Right cardiac atrium (tissue), 5 donors: ENCODE data around the gene MSLN. TPM values are rescaled to one million over a fixed set of nuclear protein-coding genes. Genes with fewer than 3 reads are reported as not detected.
"Not testable (repeated sequence)": the region's sequence is repeated elsewhere in the genome, so short reads cannot be mapped to it uniquely, and the experiment has no call there.

Experiments
- ATAC-seq, 2 donors: fragments of 200-7000 bp; cut with Tn5 transposase; one replicate each; pipeline versions ENCODE4 v1.8.0 to v1.9.1; 2020; ENCODE audit warnings: moderate library complexity in 2 of 2, mild to moderate bottlenecking in 1 of 2
- DNase-seq, 3 donors: peaks; one replicate each; pipeline ENCODE4 v3.0.0-alpha.2; 2020
- H3K27ac ChIP-seq: one replicate; pipeline ENCODE4 v1.5.1; 2013; ENCODE audit warnings: mild to moderate bottlenecking, low read length, control low read depth, moderate library complexity
- H3K27me3 ChIP-seq: one replicate; pipeline ENCODE4 v1.6.1; 2013; ENCODE audit not compliant: control insufficient read depth, insufficient read depth
- H3K4me1 ChIP-seq: one replicate; pipeline ENCODE4 v1.6.1; 2013; ENCODE audit warnings: low read length; ENCODE audit not compliant: control insufficient read depth, insufficient read depth
- H3K4me3 ChIP-seq: one replicate; pipeline ENCODE4 v1.5.1; 2013; ENCODE audit warnings: low read length, control low read depth
- H3K9me3 ChIP-seq: one replicate; pipeline ENCODE4 v1.6.1; 2013; ENCODE audit warnings: low read length; ENCODE audit not compliant: control insufficient read depth
- WGBS: extraction: QIAGEN DNeasy Blood & Tissue Kit; methylation state at CpG from one replicate; pipeline ENCODE4 v1.1.7; 2013; 5-methylcytosine and 5-hydroxymethylcytosine counted together
- intact Hi-C, 4 donors: fragments of 100-400 bp; cut with DNase I; formaldehyde crosslinking; loops; one replicate each; pipeline versions ENCODE4 v1.11.0 to v1.14.0; 2022 to 2023
- polyA plus RNA-seq: library from polyadenylated mRNA; stranded (reverse); fragments of 200-250 nt; gene quantifications from one replicate; pipeline ENCODE4 v1.2.3, GENCODE V29; 2013
- total RNA-seq, 4 donors: library from RNA; stranded (reverse); fragmentation: NEBNext Ultra II Directional; extraction: Animal tissue kit (Norgen Biotek cat#: 25700); gene quantifications; one replicate each; pipeline ENCODE4 v1.2.1, GENCODE V29; 2021
- donor health status: healthy with polysubstance abuse.
- donor health status: DM: no; HTN: yes; CAD: no.
- donor health status: DM: no; HTN: no; CAD: no.
- donor health status: DM: no; HTN: yes; CAD: no; lungs with severe emphysema.
- donor health status: DM: yes; HTN: yes; CAD: no.

Gene MSLN
- total and polyA plus RNA-seq, 5 donors, result 0.92 to 3.1 (median 1.0) TPM; not detected in 2

DNA sequence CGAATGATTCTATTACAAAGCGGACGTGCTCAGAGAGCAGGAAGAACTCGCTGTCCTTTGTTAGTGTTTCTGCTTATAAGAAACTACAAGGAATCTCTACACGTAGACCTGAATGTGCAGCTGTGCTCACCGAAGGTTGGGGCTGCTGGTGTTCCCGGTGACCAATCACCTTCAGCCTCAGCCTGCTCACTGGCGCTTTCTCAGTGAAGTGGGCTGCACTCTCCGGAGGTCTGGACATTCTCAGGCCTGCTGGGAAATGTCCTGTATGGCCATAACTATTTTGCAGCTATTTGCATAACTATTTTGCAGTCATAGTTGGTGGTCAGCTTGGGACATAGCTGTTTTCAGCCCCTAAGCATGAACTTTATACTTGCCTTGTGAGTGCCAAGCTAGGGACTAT is 10.0 kb upstream of the MSLN start:
- ATAC-seq, result no peak
- H3K4me1 ChIP-seq, result no peaks in the 10 kb centered on the region
- WGBS, result 52% methylated on average over 9 of the region's 9 CpGs
- H3K27me3 ChIP-seq, result no peaks in the 10 kb centered on the region
- DNase-seq, result peak in 1 of 3 donors; percentile 4
- no peak overlapping the region for H3K4me3 ChIP-seq
- no peak overlapping the region for H3K27ac ChIP-seq
- intact Hi-C loops, result no loop called here
- H3K9me3 ChIP-seq, result no peaks in the 10 kb centered on the region

DNA sequence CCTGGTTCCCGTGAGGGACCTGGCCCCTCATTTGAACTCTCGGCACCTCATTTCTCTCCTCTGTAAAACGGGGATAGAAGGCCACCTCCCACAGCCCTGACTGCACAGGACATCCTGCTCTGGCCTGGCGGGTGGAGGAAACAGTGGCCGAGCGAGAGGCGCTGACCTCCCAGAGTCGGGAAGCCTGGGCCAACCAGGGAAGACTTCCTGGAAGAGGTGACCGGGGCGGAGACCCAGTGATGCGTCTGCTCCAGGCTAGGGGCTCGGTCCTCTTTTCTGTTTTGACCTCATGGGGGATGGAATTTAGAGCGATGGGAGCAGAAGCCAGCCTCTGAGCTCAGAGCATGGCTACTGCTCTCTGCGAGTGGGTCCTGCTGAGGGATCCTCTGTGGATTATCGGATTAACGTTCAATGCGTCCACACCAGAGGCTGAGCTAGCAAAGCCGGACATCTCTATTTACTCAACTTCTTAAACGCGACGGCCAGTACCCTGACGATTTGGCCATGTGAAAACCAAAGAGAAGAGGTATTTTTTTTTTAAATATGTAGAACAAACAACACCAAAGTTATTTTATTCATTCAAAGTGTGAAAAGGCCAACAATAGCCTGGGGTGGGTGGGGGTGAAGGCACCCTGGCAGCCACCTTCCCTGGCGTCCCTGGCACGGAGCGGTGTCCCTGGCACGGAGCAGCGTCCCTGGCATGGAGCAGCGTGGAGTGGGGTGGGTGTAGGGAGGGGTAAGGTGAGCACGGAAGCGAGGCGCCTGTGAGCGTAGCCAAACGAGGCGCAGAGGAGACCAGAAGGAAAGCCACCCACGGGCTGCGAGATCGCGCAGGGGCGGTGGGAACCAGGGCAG is 9.2 kb upstream of the MSLN start:
- WGBS, result 53% methylated on average over 39 of the region's 39 CpGs
- intact Hi-C loops, result no loop called here
- no peaks in the 10 kb centered on the region for H3K9me3 ChIP-seq
- H3K4me1 ChIP-seq, result no peaks in the 10 kb centered on the region
- no peak overlapping the region for H3K27ac ChIP-seq
- peak; percentile 82 to 89 for ATAC-seq
- H3K27me3 ChIP-seq, result no peaks in the 10 kb centered on the region
- H3K4me3 ChIP-seq, result no peak overlapping the region
- DNase-seq, result peak in 2 of 3 donors; percentile 68 to 75

DNA sequence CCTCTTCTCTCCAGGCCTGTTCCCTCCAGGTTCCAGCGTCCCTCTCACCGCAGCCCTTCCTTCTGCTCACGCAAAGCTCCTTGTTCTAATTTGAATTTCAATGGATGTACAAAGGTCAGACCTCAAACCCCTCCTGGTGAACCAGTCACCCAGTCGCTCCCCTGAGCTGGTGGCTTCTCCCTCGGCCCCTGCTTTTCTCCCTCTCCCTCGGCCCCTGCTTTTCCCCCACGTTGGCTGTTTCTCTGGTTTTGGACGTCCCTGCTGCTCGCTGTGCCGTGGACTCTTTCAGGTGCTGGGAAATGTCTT is 8.6 kb upstream of the MSLN start:
- no peak for DNase-seq
- no peaks in the 10 kb centered on the region for H3K9me3 ChIP-seq
- H3K4me1 ChIP-seq, result no peaks in the 10 kb centered on the region
- H3K27ac ChIP-seq, result no peak overlapping the region
- no peak for ATAC-seq
- intact Hi-C loops, result no loop called here
- H3K4me3 ChIP-seq, result no peak overlapping the region
- H3K27me3 ChIP-seq, result no peaks in the 10 kb centered on the region
- WGBS, result 35% methylated on average over 10 of the region's 10 CpGs

DNA sequence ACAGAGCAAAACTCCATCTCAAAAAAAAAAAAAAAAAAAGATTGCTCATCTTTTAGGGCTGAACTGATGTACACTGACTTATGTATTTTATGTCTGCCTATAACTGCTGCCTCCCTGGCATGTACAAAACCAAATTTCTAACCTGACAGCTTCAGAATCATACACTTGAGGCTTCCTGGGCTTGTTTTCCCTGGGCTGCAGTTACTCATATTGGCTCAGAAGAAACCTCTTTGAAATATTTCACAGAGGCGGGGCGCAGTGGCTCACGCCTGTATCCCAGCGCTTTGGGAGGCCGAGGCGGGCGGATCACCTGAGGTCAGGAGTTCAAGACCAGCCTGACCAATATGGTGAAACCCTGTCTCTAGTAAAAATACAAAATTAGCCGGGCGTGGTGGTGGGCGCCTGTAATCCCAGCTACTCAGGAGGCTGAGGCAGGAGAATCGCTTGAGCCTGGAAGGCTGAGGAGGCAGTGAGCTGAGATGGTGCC is 6.4 kb upstream of the MSLN start:
- H3K4me3 ChIP-seq, H3K27me3 ChIP-seq, intact Hi-C loops, H3K27ac ChIP-seq, ATAC-seq, H3K4me1 ChIP-seq, DNase-seq, H3K9me3 ChIP-seq: not testable (repeated sequence)
- 88% methylated on average over 11 of the region's 11 CpGs for WGBS

DNA sequence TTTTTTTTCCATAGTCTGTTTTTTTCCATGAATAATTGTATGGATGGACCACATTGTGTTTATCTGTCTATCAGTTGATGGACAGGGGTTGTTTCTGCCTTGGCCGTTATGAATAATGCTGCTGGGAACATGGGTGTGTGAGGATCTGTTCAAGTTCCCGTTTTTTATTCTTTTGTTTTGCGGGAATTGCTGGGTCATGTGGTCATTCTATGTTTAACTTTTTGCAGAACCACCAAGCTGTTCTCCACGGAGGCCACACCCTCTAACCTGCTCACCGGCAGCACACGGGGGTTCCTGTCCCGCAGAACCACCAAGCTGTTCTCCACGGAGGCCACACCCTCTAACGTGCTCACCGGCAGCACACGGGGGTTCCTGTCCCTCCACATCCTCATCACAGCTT is 5.9 kb upstream of the MSLN start:
- Histone ChIP-seq H3K27me3 (no peaks in the 10 kb centered on the region), H3K9me3 (no peaks in the 10 kb centered on the region), H3K4me1 (no peaks in the 10 kb centered on the region), H3K4me3 (no peak overlapping the region), H3K27ac (no peak overlapping the region)
- 62% methylated on average over 11 of the region's 11 CpGs for WGBS
- intact Hi-C loops, result no loop called here
- ATAC-seq, result no peak
- DNase-seq, result peak in 1 of 3 donors; percentile 24

DNA sequence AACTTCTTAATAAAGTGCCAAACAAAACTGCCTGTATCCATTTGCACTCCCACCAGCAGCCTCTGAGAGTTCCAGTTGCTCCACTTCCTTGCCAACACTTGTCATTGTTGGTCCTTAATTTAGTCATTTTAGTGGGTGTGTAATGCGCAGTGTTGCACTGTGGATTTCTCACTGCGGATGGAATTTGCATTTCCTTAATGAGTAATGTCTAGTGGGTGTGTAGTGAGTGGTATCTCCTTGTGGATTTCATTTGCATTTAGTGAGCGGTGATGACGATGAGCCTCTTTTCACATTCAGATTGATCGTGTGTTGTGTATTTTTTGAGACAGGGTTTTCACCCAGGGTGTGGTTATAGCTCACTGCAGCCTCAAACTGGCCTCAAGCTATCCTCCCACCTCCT is 4.1 kb upstream of the MSLN start:
- intact Hi-C loops, result no loop called here
- no peak for ATAC-seq
- no peaks in the 10 kb centered on the region for H3K4me1 ChIP-seq
- WGBS, result 94% methylated on average over 5 of the region's 5 CpGs
- H3K4me3 ChIP-seq, result no peak overlapping the region
- no peaks in the 10 kb centered on the region for H3K27me3 ChIP-seq
- no peak overlapping the region for H3K27ac ChIP-seq
- DNase-seq, result no peak
- no peaks in the 10 kb centered on the region for H3K9me3 ChIP-seq

DNA sequence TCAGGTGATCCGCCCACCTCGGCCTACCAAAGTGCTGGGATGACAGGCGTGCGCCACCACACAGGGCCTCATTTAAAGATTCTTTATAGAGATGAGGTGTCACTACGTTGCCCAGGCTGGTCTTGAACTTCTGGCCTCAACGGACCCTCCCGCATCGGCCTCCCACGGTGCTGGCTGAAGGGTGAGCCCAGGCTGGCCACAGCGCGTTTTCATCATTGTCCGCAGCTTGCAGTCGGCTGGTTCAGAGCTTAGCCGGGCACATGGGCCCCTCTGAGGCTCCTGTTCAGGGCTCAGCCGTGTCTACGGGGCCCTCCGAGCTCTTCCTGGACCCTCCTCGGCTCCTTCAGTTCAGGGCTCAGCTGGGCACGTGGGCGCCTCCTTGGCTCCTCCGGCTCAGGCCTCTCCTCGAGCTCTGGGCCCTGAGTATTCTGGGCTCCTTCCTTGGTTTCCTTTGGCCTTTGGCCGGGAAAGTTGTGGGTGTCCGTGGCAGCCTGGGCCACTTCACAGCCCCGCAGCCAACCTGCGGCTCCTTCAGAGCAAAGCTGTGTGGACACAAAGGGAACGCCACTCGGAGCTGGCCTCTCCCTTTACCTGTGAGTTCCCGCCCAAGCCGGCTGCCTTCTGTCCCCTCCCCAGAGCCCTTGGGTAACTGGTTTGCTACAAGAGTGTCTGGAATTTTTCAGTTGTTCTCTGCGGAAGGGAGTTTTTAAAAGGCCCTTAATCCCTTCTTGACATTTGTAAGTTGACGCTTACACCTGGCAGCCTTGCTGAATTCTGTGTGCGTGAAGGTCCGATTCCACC is 1.2 kb upstream of the MSLN start:
- Histone ChIP-seq H3K27ac (no peak overlapping the region), H3K4me3 (no peak overlapping the region), H3K9me3 (no peaks in the 10 kb centered on the region), H3K27me3 (no peaks in the 10 kb centered on the region), H3K4me1 (no peaks in the 10 kb centered on the region)
- DNase-seq (peak in 1 of 3 donors; percentile 29), ATAC-seq (no peak)
- WGBS, result 84% methylated on average over 34 of the region's 34 CpGs
- intact Hi-C loops, result no loop called here

DNA sequence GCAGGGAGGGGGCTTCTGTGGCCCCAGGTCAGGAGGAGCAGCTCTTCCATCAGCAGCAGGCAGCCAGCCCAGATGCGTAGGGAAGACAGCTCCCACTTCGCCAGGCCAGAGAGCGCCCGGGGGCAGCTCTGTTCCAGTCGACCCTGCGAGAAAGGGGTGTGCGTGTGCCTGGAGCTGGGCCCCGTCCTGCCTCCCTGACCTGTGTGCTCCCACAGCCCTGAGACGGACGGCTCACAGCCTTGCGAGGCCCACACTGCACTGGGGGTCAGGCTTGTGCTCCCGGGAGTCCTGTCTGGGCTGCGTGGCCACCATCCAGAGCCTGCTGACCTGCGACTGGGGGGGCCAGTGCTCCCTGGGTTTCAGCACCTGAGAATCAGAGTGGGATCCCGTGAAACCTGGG is 469 bp upstream of the MSLN start:
- Histone ChIP-seq H3K4me1 (no peaks in the 10 kb centered on the region), H3K27ac (no peak overlapping the region), H3K4me3 (no peak overlapping the region), H3K9me3 (no peaks in the 10 kb centered on the region), H3K27me3 (no peaks in the 10 kb centered on the region)
- peak in 1 of 2 donors; percentile 10 for ATAC-seq
- 67% methylated on average over 15 of the region's 15 CpGs for WGBS
- intact Hi-C loops, result no loop called here
- DNase-seq, result peak in 2 of 3 donors; percentile 40 to 46

DNA sequence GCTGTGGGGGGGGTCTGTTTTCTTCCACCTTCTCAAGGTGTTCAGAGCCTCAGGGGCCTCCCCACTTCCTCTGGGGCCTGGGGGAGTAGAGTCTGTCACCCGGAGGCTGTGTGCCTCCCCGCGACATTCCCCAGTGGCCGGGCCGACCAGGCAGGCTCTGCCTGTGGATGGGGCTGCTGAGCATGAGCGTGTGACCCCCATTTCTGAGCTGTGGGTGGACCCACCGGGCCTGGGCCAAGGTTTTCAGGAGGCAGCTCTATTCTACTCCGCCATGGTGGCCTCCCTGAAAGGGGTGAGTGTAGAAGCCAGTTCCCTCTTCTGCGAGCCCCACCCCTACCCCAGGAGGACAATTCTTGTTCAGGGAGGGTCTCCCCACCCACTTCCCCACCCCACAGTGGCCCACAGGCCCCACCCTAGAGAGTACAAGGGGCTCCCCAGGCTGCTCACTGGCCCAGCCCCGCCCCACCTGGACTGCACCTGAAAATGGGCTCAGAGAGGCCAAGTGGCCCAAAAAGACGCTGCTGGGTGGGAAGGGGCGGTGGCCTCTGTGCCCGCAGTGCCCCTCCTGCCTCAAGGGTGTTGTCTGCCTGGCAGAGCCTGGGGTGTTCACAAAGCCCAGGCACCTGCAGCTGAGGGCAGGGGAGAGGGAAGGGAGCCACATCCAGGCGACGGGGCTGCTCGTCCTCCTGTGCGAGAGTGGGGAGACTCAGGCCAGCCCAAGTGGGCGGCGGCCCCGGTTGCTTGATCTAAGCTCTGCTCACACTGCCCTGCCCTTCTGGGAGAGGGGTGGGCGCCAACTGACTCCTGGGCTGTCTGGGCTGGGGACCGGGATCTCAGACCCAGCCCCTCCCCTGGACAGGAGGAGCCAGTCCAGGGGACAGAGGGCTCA is 1.3 kb downstream of the MSLN start:
- Histone ChIP-seq H3K27me3 (no peaks in the 10 kb centered on the region), H3K9me3 (no peaks in the 10 kb centered on the region), H3K27ac (no peak overlapping the region), H3K4me1 (no peaks in the 10 kb centered on the region), H3K4me3 (no peak overlapping the region)
- peak in 1 of 3 donors; percentile 58 for DNase-seq
- no peak for ATAC-seq
- WGBS, result 64% methylated on average over 22 of the region's 22 CpGs
- intact Hi-C loops, result no loop called here

DNA sequence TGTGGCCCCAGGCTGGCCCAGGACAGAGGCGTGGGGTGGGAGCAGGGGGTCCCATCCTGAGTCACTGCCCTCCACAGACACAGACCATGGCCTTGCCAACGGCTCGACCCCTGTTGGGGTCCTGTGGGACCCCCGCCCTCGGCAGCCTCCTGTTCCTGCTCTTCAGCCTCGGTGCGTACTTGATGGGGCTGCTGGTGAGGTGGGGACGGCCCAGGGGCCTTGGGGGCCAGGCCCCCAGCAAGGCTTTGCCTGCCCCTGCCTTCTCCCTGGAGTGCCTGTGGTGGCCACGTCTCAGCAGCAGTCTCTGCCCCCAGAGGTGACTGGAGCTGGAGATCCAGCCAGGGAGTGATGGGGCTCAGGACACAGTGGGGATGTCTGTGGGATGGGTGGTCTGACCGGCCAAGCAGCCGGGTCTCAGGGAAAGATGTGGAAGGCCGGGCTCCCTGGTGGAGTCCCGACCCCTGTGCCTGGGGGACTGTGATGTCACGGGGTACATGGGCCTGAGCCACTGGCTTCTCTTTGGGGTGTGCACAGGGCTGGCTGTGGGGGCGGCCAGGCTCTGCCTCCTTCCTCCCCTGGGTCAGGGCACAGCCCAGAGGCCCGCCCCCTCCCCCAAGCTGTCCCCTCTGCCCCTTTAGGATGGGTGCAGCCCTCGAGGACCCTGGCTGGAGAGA is 2.2 kb downstream of the MSLN start:
- no peaks in the 10 kb centered on the region for H3K27me3 ChIP-seq
- ATAC-seq (no peak), DNase-seq (peak in 1 of 3 donors; percentile 41)
- intact Hi-C loops, result no loop called here
- H3K4me3 ChIP-seq, result no peak overlapping the region
- 70% methylated on average over 17 of the region's 17 CpGs for WGBS
- no peaks in the 10 kb centered on the region for H3K4me1 ChIP-seq
- H3K27ac ChIP-seq, result no peak overlapping the region
- H3K9me3 ChIP-seq, result no peaks in the 10 kb centered on the region
